HCT116 (cell line): ENCODE data around the gene ZNF730. TPM values are rescaled to one million over a fixed set of nuclear protein-coding genes. Genes with fewer than 3 reads are reported as not detected.

ENCODE experiments used
- ATAC-seq: fragments of 200-7000 bp; cut with Tn5 transposase; 2 replicates; pipeline ENCODE4 v1.9.1; 2020; ENCODE audit warnings: mild to moderate bottlenecking, moderate library complexity
- BruUV-seq: library from RNA; stranded (reverse); fragments of 400-500 nt; replicated peaks from 2 replicates; lab custom pipeline; 2021; lab: Mats Ljungman, UMichigan
- CTCF ChIA-PET: fragments of 300-600 bp; sonication (Branson Sonifier 250); formaldehyde crosslinking; loops from one replicate; lab custom pipeline; 2021; ENCODE audit warnings: antibody characterized with exemption; lab: Charles Lee
- POLR2A ChIA-PET: fragments of 300-600, 350-600 bp; sonication (Branson Sonifier 250); formaldehyde crosslinking; loops from one replicate; lab custom pipeline; 2021; ENCODE audit warnings: antibody characterized with exemption; lab: Charles Lee
- RAD21 ChIA-PET, 2 experiments: fragments of 300-600 bp; sonication (Branson Sonifier 250); formaldehyde crosslinking; loops; one replicate each; lab custom pipeline; 2023; ENCODE audit warnings: low total read pairs in 2 of 2; ENCODE audit not compliant: uncharacterized antibody in 2 of 2, unreplicated experiment in 2 of 2, low non-redundant PET in 1 of 2; lab: Charles Lee
- DNase-seq: peaks from one replicate; pipeline ENCODE4 v3.0.0-alpha.2; 2010; ENCODE audit warnings: low read depth, low spot score
- H2AFZ ChIP-seq: fragments of 200-600 bp; shearing (Covaris generic), sonication (generic); 2 replicates; pipeline ENCODE4 v1.6.1; 2017; ENCODE audit warnings: low read depth, mixed run types, mixed read lengths, antibody characterized with exemption, low read length; ENCODE audit not compliant: poor library complexity, severe bottlenecking
- H3K27ac ChIP-seq: 2 replicates; pipeline ENCODE4 v1.5.1; 2012; ENCODE audit warnings: low read depth, low read length
- H3K27me3 ChIP-seq: fragments of 200-600 bp; sonication (generic); 2 replicates; pipeline ENCODE4 v1.6.1; 2016; ENCODE audit warnings: mixed run types, low read length, mixed read lengths; ENCODE audit not compliant: insufficient read depth
- H3K36me3 ChIP-seq, 2 experiments: fragments of 200-500 bp in 1 of 2; fragments of 200-600 bp in 1 of 2; sonication (Bioruptor generic) in 1 of 2; sonication (generic) in 1 of 2; 2 replicates each; pipeline versions ENCODE4 v1.5.1 to v1.6.1; 2014 to 2016; ENCODE audit warnings: low read length in 2 of 2, inconsistent platforms in 1 of 2, mixed read lengths in 1 of 2, mixed run types in 1 of 2; ENCODE audit not compliant: insufficient read depth in 2 of 2, control insufficient read depth in 1 of 2
- H3K4me1 ChIP-seq, 2 experiments: fragments of 200-600 bp in 1 of 2; sonication (generic) in 1 of 2; 2 replicates each; pipeline versions ENCODE4 v1.5.1 to v1.6.1; 2012 to 2017; ENCODE audit warnings: low read length in 2 of 2, inconsistent platforms in 1 of 2, mild to moderate bottlenecking in 1 of 2, mixed read lengths in 1 of 2, mixed run types in 1 of 2, moderate library complexity in 1 of 2; ENCODE audit not compliant: insufficient read depth in 2 of 2, control insufficient read depth in 1 of 2
- H3K4me2 ChIP-seq: fragments of 200-600 bp; sonication (generic); 2 replicates; pipeline ENCODE4 v1.6.1; 2017; ENCODE audit warnings: mixed run types, low read length, mixed read lengths
- H3K4me3 ChIP-seq, 2 experiments: fragments of 200-600 bp in 1 of 2; sonication (generic) in 1 of 2; replicated peaks in 1 of 2; 2 replicates each; pipeline ENCODE4 v1.5.1; 2011 to 2016; ENCODE audit warnings: low read length in 2 of 2, control low read depth in 1 of 2, low read depth in 1 of 2, mild to moderate bottlenecking in 1 of 2, mixed read lengths in 1 of 2, mixed run types in 1 of 2
- H3K79me2 ChIP-seq: fragments of 200-600 bp; sonication (generic); 2 replicates; pipeline ENCODE4 v1.6.1; 2017; ENCODE audit warnings: mild to moderate bottlenecking, mixed run types, low read length, moderate library complexity, mixed read lengths; ENCODE audit not compliant: insufficient read depth
- H3K9ac ChIP-seq: fragments of 200-600 bp; sonication (generic); 2 replicates; pipeline ENCODE4 v1.6.1; 2016; ENCODE audit warnings: low read length, mixed read lengths
- H3K9me2 ChIP-seq: fragments of 200-600 bp; sonication (generic), shearing (Covaris generic); 2 replicates; pipeline ENCODE4 v1.6.1; 2017; ENCODE audit warnings: mixed run types, mild to moderate bottlenecking, moderate library complexity; ENCODE audit not compliant: insufficient read depth
- H3K9me3 ChIP-seq, 2 experiments: fragments of 200-500 bp in 1 of 2; fragments of 200-600 bp in 1 of 2; sonication (Bioruptor generic) in 1 of 2; sonication (generic) in 1 of 2; 2 replicates each; pipeline ENCODE4 v1.6.1; 2014 to 2017; ENCODE audit warnings: low read length in 2 of 2, mixed read lengths in 2 of 2, inconsistent platforms in 1 of 2, low read depth in 1 of 2, mild to moderate bottlenecking in 1 of 2, mixed run types in 1 of 2, moderate library complexity in 1 of 2; ENCODE audit not compliant: control insufficient read depth in 1 of 2, insufficient read depth in 1 of 2
- H4K20me1 ChIP-seq: fragments of 200-600 bp; sonication (generic), shearing (Covaris generic); 2 replicates; pipeline ENCODE4 v1.6.1; 2017; ENCODE audit warnings: mixed run types, mild to moderate bottlenecking, moderate library complexity; ENCODE audit not compliant: insufficient read depth
- ATF3 ChIP-seq: IDR thresholded peaks from 2 replicates; pipeline ENCODE4 v1.6.1; 2012
- CBX3 ChIP-seq: IDR thresholded peaks from 2 replicates; pipeline ENCODE4 v1.6.1; 2012; ENCODE audit warnings: low read depth
- CEBPB ChIP-seq: IDR thresholded peaks from 2 replicates; pipeline ENCODE4 v1.6.1; 2012; ENCODE audit warnings: low read depth
- CTCF ChIP-seq, 3 experiments: fragments of 200-600 bp in 1 of 3; sonication (generic) in 1 of 3; IDR thresholded peaks in 2 of 3; conservative IDR thresholded peaks in 1 of 3; 2 replicates each; pipeline ENCODE4 v1.5.1; 2012 to 2017; ENCODE audit warnings: low read depth in 2 of 3, low read length in 2 of 3, antibody characterized with exemption in 1 of 3, borderline replicate concordance in 1 of 3, control low read depth in 1 of 3, mild to moderate bottlenecking in 1 of 3, mixed read lengths in 1 of 3, mixed run types in 1 of 3, moderate library complexity in 1 of 3; ENCODE audit not compliant: insufficient read depth in 1 of 3
- EGR1 ChIP-seq: IDR thresholded peaks from 2 replicates; pipeline ENCODE4 v1.6.1; 2012; ENCODE audit warnings: low read depth
- EZH2phosphoT487 ChIP-seq: fragments of 200-600 bp; IDR thresholded peaks from 2 replicates; pipeline ENCODE4 v1.6.1; 2018; ENCODE audit warnings: antibody characterized with exemption, borderline replicate concordance
- FOSL1 ChIP-seq: IDR thresholded peaks from 2 replicates; pipeline ENCODE4 v1.6.1; 2012; ENCODE audit warnings: low read depth
- JUND ChIP-seq: IDR thresholded peaks from 2 replicates; pipeline ENCODE4 v1.6.1; 2012
- MAX ChIP-seq: IDR thresholded peaks from 2 replicates; pipeline ENCODE4 v1.6.1; 2012
- POLR2A ChIP-seq: IDR thresholded peaks from 2 replicates; pipeline ENCODE4 v1.7.0; 2011; ENCODE audit warnings: borderline replicate concordance; ENCODE audit not compliant: insufficient read depth, insufficient read length; ENCODE audit errors: extremely low read depth
- SRF ChIP-seq: IDR thresholded peaks from 2 replicates; pipeline ENCODE4 v1.6.1; 2012; ENCODE audit warnings: low read depth
- TCF7L2 ChIP-seq: IDR thresholded peaks from 2 replicates; pipeline ENCODE4 v1.7.0; 2011; ENCODE audit warnings: borderline replicate concordance, inconsistent platforms; ENCODE audit not compliant: insufficient read depth, insufficient read length; ENCODE audit errors: extremely low read depth
- ZFX ChIP-seq: fragments of 450-650 bp; IDR thresholded peaks from 2 replicates; pipeline ENCODE4 v1.6.1; 2017
- ZNF274 ChIP-seq: fragments of 200-500 bp; sonication (Bioruptor generic); IDR thresholded peaks from 2 replicates; pipeline ENCODE4 v1.6.1; 2014; ENCODE audit warnings: mild to moderate bottlenecking, low read depth, low read length, inconsistent platforms
- intact Hi-C: fragments of 100-400 bp; cut with micrococcal nuclease; formaldehyde crosslinking; loops from 2 replicates; pipeline ENCODE4 v1.10.0; 2022
- total RNA-seq: library from RNA; stranded (reverse); gene quantifications from one replicate; pipeline ENCODE4 v1.2.1, GENCODE V29; 2021; ENCODE audit not compliant: unreplicated experiment

The ZNF730 gene
- total RNA-seq, 1 experiment from 2014 or later: not detected

- no peak for TF ChIP-seq CTCF (IDR thresholded peaks at IDR 0.05 in 2 of 3, conservative IDR thresholded peaks at IDR 0.05 in 1 of 3; ENCODE audit: borderline replicate concordance in 1 of 3, insufficient read depth in 1 of 3, low read depth in 2 of 3, low read length in 2 of 3)
- TF ChIP-seq, all 23 proteins: peak for 0
Observed at GRCh38 chr19:23095418-23095817, 21.4 kb upstream of the ZNF730 start (continued).

GRCh38 chr19:23098286-23098685, 18.5 kb upstream of the ZNF730 start:
- TF ChIP-seq JUND (no peak), SRF (no peak), ZNF274 (no peak), ZFX (no peak), FOSL1 (no peak), CEBPB (no peak), CBX3 (no peak), MAX (no peak), EGR1 (no peak), POLR2A (no peak), CTCF (IDR thresholded peaks at IDR 0.05 in 2 of 3, conservative IDR thresholded peaks at IDR 0.05 in 1 of 3; ENCODE audit: borderline replicate concordance in 1 of 3, insufficient read depth in 1 of 3, low read depth in 2 of 3, low read length in 2 of 3) (no peak), ATF3 (no peak), TCF7L2 (no peak), EZH2phosphoT487 (no peak)
- H3K4me2 ChIP-seq: no peak overlapping the region
- no peak overlapping the region for H2AFZ ChIP-seq
- no peak for DNase-seq
- H3K27me3 ChIP-seq: no peaks in the 10 kb centered on the region
- ChIA-PET POLR2A (no interaction called here), CTCF (no interaction called here), RAD21 (no interaction called here)
- H3K79me2 ChIP-seq: no peaks in the 10 kb centered on the region
- H3K9me3 ChIP-seq: peaks cover 5 to 43% of the 10 kb centered on the region in 2 experiments; a peak in 2 of 4 replicates
- H3K36me3 ChIP-seq: no peaks in the 10 kb centered on the region
- no peak overlapping the region for H3K4me3 ChIP-seq
- no peaks in the 10 kb centered on the region for H3K4me1 ChIP-seq
- H3K9me2 ChIP-seq: no peaks in the 10 kb centered on the region
- no TSS peak for BruUV-seq
- H3K9ac ChIP-seq: no peak overlapping the region
- H4K20me1 ChIP-seq: no peaks in the 10 kb centered on the region
- no peak for ATAC-seq
- H3K27ac ChIP-seq: no peak overlapping the region
- intact Hi-C loops: no loop called here
